Common myeloid progenitor, CD34-positive (primary cell): ENCODE data around the gene OSMR.

ENCODE experiments used
- CTCF ChIA-PET: fragments of 350-600 bp; sonication (Branson Sonifier 250); formaldehyde crosslinking; loops from one replicate; lab custom pipeline; 2021; ENCODE audit warnings: antibody characterized with exemption; lab: Charles Lee
- POLR2A ChIA-PET: fragments of 350-600 bp; sonication (Branson Sonifier 250); formaldehyde crosslinking; loops from one replicate; lab custom pipeline; 2021; ENCODE audit warnings: antibody characterized with exemption; lab: Charles Lee
- DNase-seq, 3 donors: peaks; one replicate each; pipeline versions ENCODE4 v3.0.0 to v3.0.0-alpha.2; 2013
- H3K27ac ChIP-seq, 2 experiments: 1 replicate in 1 of 2; 2 replicates in 1 of 2; pipeline ENCODE4 v1.7.0; 2013; ENCODE audit warnings: inconsistent platforms in 2 of 2, low read length in 2 of 2, mild to moderate bottlenecking in 2 of 2, low read depth in 1 of 2, moderate library complexity in 1 of 2; ENCODE audit not compliant: severe bottlenecking in 2 of 2, insufficient read depth in 1 of 2, poor library complexity in 1 of 2
- H3K27me3 ChIP-seq, 5 experiments: replicated peaks in 2 of 5; 1 replicate in 3 of 5; 2 replicates in 2 of 5; pipeline versions ENCODE4 v1.6.1 to v1.7.0; 2013; ENCODE audit warnings: low read length in 4 of 5, mild to moderate bottlenecking in 2 of 5, moderate library complexity in 2 of 5, inconsistent platforms in 1 of 5; ENCODE audit not compliant: insufficient read depth in 5 of 5, control insufficient read depth in 4 of 5
- H3K36me3 ChIP-seq, 4 experiments: 1 replicate in 2 of 4; 2 replicates in 2 of 4; pipeline versions ENCODE4 v1.6.1 to v1.7.0; 2013; ENCODE audit warnings: low read length in 3 of 4, control low read depth in 1 of 4, mild to moderate bottlenecking in 1 of 4; ENCODE audit not compliant: control insufficient read depth in 4 of 4, insufficient read depth in 4 of 4
- H3K4me1 ChIP-seq, 4 experiments: 1 replicate in 3 of 4; 2 replicates in 1 of 4; pipeline versions ENCODE4 v1.6.1 to v1.7.1; 2013; ENCODE audit warnings: low read length in 3 of 4, mild to moderate bottlenecking in 3 of 4, control low read depth in 1 of 4, inconsistent platforms in 1 of 4, moderate library complexity in 1 of 4; ENCODE audit not compliant: control insufficient read depth in 4 of 4, insufficient read depth in 4 of 4; ENCODE audit errors: control extremely low read depth in 1 of 4
- H3K4me3 ChIP-seq, 7 experiments: 1 replicate in 4 of 7; 2 replicates in 3 of 7; pipeline versions ENCODE4 v1.5.1 to v1.7.0; 2013; ENCODE audit warnings: mild to moderate bottlenecking in 7 of 7, low read length in 6 of 7, moderate library complexity in 6 of 7, inconsistent platforms in 2 of 7, low read depth in 2 of 7, control low read depth in 1 of 7; ENCODE audit not compliant: insufficient read depth in 4 of 7, control insufficient read depth in 1 of 7; ENCODE audit errors: extremely low read depth in 1 of 7
- H3K9me3 ChIP-seq, 5 experiments: 1 replicate in 4 of 5; 2 replicates in 1 of 5; pipeline versions ENCODE4 v1.6.1 to v1.7.1; 2013; ENCODE audit warnings: low read length in 4 of 5, mild to moderate bottlenecking in 2 of 5, inconsistent platforms in 1 of 5, low read depth in 1 of 5, moderate library complexity in 1 of 5; ENCODE audit not compliant: control insufficient read depth in 4 of 5, insufficient read depth in 2 of 5; ENCODE audit errors: control extremely low read depth in 1 of 5
- WGBS: methylation state at CpG from one replicate; pipeline ENCODE4 v1.1.5; 2013; ENCODE audit not compliant: insufficient coverage; 5-methylcytosine and 5-hydroxymethylcytosine counted together

Gene OSMR

GRCh38 chr5:38870595-38870994 lies 24.8 kb downstream of the OSMR start:
- Histone ChIP-seq H3K27me3 (peaks cover 6 to 62% (median 31%) of the 10 kb centered on the region in 5 experiments), H3K9me3 (peaks cover 0 to 10% (median under 1%) of the 10 kb centered on the region in 5 experiments), H3K4me1 (no peaks in the 10 kb centered on the region), H3K4me3 (no peak overlapping the region), H3K27ac (no peak overlapping the region), H3K36me3 (no peaks in the 10 kb centered on the region)
- WGBS, result 100% methylated on average over 1 of the region's 1 CpG
- no peak for DNase-seq
- CTCF ChIA-PET, result no interaction called here
- POLR2A ChIA-PET, result no interaction called here

GRCh38 chr5:38871058-38871605 lies 25.3 kb downstream of the OSMR start:
- CTCF ChIA-PET, result no interaction called here

GRCh38 chr5:38871790-38872551 lies 26.2 kb downstream of the OSMR start:
- Histone ChIP-seq H3K9me3 (peaks cover 0 to 6% (median 0%) of the 10 kb centered on the region in 5 experiments), H3K4me3 (no peak overlapping the region), H3K4me1 (no peaks in the 10 kb centered on the region), H3K36me3 (no peaks in the 10 kb centered on the region), H3K27me3 (peaks cover 6 to 73% (median 36%) of the 10 kb centered on the region in 5 experiments), H3K27ac (no peak overlapping the region)
- POLR2A ChIA-PET, result no interaction called here
- 77% methylated on average over 3 of the region's 5 CpGs for WGBS
- CTCF ChIA-PET, result no interaction called here
- DNase-seq, result no peak

More at GRCh38 chr5:38871058-38871605, 25.3 kb downstream of the OSMR start:
- Histone ChIP-seq H3K4me3 (no peak overlapping the region), H3K36me3 (no peaks in the 10 kb centered on the region), H3K4me1 (no peaks in the 10 kb centered on the region), H3K9me3 (peaks cover 0 to 6% (median 0%) of the 10 kb centered on the region in 5 experiments), H3K27me3 (peaks cover 6 to 66% (median 31%) of the 10 kb centered on the region in 5 experiments), H3K27ac (no peak overlapping the region)
- 0% methylated on average over 1 of the region's 2 CpGs for WGBS
- POLR2A ChIA-PET, result no interaction called here
- DNase-seq, result peak in 1 of 3 donors; percentile 4

GRCh38 chr5:38872826-38873225 lies 27.0 kb downstream of the OSMR start:
- CTCF ChIA-PET, result no interaction called here
- Histone ChIP-seq H3K27me3 (peaks cover 6 to 80% (median 38%) of the 10 kb centered on the region in 5 experiments), H3K36me3 (no peaks in the 10 kb centered on the region), H3K4me1 (no peaks in the 10 kb centered on the region), H3K4me3 (no peak overlapping the region), H3K27ac (no peak overlapping the region), H3K9me3 (peaks cover 0 to 6% (median 0%) of the 10 kb centered on the region in 5 experiments)
- DNase-seq, result no peak
- POLR2A ChIA-PET, result no interaction called here
- WGBS, result no CpG with 5 or more reads among the region's 1 CpG

GRCh38 chr5:38874948-38875456 lies 29.2 kb downstream of the OSMR start:
- Histone ChIP-seq H3K36me3 (no peaks in the 10 kb centered on the region), H3K9me3 (no peaks in the 10 kb centered on the region), H3K4me1 (peaks cover 0 to 10% (median 3%) of the 10 kb centered on the region in 4 experiments), H3K27me3 (peaks cover 8 to 74% (median 33%) of the 10 kb centered on the region in 5 experiments), H3K27ac (no peak overlapping the region), H3K4me3 (no peak overlapping the region)
- ChIA-PET CTCF (no interaction called here), POLR2A (no interaction called here)
- 100% methylated on average over 4 of the region's 5 CpGs for WGBS
- no peak for DNase-seq

GRCh38 chr5:38878391-38879077 lies 32.7 kb downstream of the OSMR start:
- H3K36me3 ChIP-seq, result no peaks in the 10 kb centered on the region

More at GRCh38 chr5:38878391-38879077, 32.7 kb downstream of the OSMR start:
- ChIA-PET CTCF (no interaction called here), POLR2A (no interaction called here)
- peak; percentile 43 to 75 (median 75) for DNase-seq
- Histone ChIP-seq H3K27me3 (peaks cover 6 to 74% (median 33%) of the 10 kb centered on the region in 5 experiments), H3K27ac (no peak overlapping the region), H3K9me3 (no peaks in the 10 kb centered on the region), H3K4me3 (no peak overlapping the region), H3K4me1 (peaks cover 0 to 10% (median 3%) of the 10 kb centered on the region in 4 experiments)
- 76% methylated on average over 5 of the region's 5 CpGs for WGBS
